Right ventricle myocardium superior (tissue), 1 donor: ENCODE data around the gene ATG5. TPM values are rescaled to one million over a fixed set of nuclear protein-coding genes. Genes with fewer than 3 reads are reported as not detected.
"Not testable (repeated sequence)": the region's sequence is repeated elsewhere in the genome, so short reads cannot be mapped to it uniquely, and the experiment has no call there.

Source experiments
- ATAC-seq: fragments of 200-7000 bp; cut with Tn5 transposase; one replicate; pipeline ENCODE4 v1.9.1; 2020; ENCODE audit warnings: mild to moderate bottlenecking; ENCODE audit not compliant: poor library complexity
- DNase-seq: peaks from one replicate; pipeline ENCODE4 v3.0.0-alpha.2; 2020
- intact Hi-C: fragments of 100-400 bp; cut with DNase I; formaldehyde crosslinking; loops from one replicate; pipeline ENCODE4 v1.11.2; 2022
- total RNA-seq: library from RNA; stranded (reverse); fragmentation: NEBNext Ultra II Directional; extraction: Animal tissue kit (Norgen Biotek cat#: 25700); gene quantifications from one replicate; pipeline ENCODE4 v1.2.1, GENCODE V29; 2021
- donor health status: DM: no; HTN: yes; CAD: no; lungs with severe emphysema.

ATG5 gene
- total RNA-seq, 1 donor from 2014 or later: 14.8 TPM

- intact Hi-C loops: no loop called here
- peak; percentile 47 for ATAC-seq
Observed at GRCh38 chr6:106168097-106168888, 157.3 kb downstream of the ATG5 start.

GRCh38 chr6:106167096-106167814 lies 158.3 kb downstream of the ATG5 start:
- intact Hi-C loops: no loop called here
- no peak for ATAC-seq
- DNase-seq: no peak

More at GRCh38 chr6:106168097-106168888, 157.3 kb downstream of the ATG5 start:
- no peak for DNase-seq

- DNase-seq (no peak), ATAC-seq (no peak)
- intact Hi-C loops: no loop called here
Observed at GRCh38 chr6:106165885-106166485, 159.6 kb downstream of the ATG5 start.

GRCh38 chr6:106163966-106164877 lies 161.3 kb downstream of the ATG5 start:
- intact Hi-C loops: no loop called here
- ATAC-seq: peak; percentile 79
- no peak for DNase-seq

DNA sequence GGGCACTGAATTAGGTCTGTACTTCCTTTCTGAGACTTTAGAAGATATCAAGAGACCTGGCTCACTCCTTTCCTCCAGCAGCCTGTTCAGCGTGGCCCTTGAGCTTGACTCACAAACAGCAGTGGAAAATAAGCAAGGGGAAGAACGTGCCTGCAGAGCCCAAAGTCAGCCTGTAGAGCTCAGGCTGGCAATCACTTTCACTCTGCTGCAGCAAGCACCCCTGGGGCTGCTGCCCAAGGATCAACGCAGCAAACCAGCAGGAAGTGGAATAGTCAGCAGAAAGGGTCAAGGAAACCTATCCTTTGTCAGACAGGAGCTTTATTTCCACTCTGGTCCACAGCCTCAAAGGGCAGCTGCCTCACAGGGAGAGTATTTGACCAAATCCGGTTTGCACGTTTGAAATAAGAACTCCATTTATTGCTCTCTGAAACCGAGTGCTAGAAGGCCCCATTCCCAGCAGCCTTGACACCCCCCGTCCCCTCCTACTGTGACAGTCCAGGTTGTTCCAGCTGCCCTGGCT lies 162.1 kb downstream of the ATG5 start:
- DNase-seq (no peak), ATAC-seq (peak; percentile 53)
- intact Hi-C loops: no loop called here

GRCh38 chr6:106162921-106163320 lies 162.6 kb downstream of the ATG5 start:
- intact Hi-C loops: no loop called here
- DNase-seq (no peak), ATAC-seq (no peak)

- ATAC-seq (no peak), DNase-seq (no peak)
- intact Hi-C loops: no loop called here
Observed at GRCh38 chr6:106161893-106162292, 163.7 kb downstream of the ATG5 start.

DNA sequence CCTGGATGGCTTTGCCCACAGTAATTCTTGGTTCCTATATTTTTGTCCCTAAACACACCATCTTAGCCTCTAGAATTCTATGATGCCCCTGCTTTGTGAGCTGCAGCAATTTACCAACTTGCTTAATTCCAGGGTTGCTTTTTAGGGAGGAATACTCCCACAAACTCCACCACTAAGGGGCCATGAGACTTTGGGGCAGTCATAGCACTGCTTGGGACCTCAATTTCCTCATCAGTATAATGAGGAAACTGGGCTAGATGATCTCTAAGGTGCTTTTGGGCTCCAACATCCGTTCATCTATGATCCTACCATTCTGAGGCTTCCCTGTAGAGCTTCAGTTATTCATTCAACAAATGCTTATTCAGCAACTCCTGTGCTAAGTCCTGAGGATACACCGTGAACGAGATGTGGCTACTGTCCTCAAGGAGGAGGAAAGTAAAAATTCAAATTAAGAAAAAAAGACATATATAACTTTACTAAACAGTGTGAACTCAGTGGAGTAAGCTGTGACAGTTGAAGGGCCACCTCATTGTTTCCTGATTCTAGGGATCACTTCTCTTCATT lies 164.2 kb downstream of the ATG5 start:
- no peak for ATAC-seq
- DNase-seq: no peak
- intact Hi-C loops: no loop called here

DNA sequence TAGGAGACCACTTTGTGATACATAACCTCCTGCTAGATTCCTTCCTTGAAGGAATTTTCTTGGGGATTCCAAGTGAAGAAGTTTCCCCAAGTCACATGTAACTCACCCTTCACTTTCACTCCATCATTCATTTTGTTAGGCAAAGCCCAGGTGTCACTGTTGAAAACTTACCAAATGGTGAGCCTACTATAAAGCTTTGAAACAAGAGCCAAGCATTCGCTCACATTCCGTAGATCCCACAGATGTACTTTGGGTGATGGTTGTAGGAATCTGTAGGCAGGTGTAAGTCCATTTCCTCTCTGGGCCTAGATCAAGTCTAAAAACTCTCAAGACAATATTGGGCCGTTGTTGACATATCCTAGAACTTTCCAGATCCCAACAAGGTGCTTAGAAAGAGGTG lies 165.4 kb downstream of the ATG5 start:
- ATAC-seq (no peak), DNase-seq (no peak)
- intact Hi-C loops: no loop called here

- DNase-seq (no peak), ATAC-seq (no peak)
- intact Hi-C loops: no loop called here
Observed at GRCh38 chr6:106159531-106159940, 166.0 kb downstream of the ATG5 start.

- intact Hi-C loops: no loop called here
- no peak for ATAC-seq
- DNase-seq: no peak
Observed at GRCh38 chr6:106158816-106159215, 166.7 kb downstream of the ATG5 start.

DNA sequence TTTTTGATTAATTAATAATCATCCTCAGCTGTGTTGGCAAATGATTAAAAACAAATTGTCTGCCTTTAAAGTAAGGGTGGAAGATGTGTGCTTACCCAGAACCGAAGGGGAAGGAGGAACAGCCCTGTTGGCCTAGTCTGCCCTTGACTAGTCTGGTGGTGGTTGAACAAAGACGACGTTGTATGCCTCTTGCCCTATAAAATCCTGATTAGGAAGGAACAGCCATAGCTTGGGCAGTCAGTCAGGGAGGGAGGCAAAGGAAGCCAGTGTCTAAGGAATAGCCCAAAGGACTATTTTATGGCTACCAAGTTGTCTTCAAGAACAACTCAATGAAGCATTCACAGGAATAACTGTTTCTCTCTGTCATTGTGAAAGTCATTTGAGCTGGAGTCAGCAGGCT lies 168.7 kb downstream of the ATG5 start:
- no peak for DNase-seq
- intact Hi-C loops: no loop called here
- no peak for ATAC-seq

- intact Hi-C loops: no loop called here
- no peak for DNase-seq
- no peak for ATAC-seq
Observed at GRCh38 chr6:106156413-106156812, 169.1 kb downstream of the ATG5 start.

DNA sequence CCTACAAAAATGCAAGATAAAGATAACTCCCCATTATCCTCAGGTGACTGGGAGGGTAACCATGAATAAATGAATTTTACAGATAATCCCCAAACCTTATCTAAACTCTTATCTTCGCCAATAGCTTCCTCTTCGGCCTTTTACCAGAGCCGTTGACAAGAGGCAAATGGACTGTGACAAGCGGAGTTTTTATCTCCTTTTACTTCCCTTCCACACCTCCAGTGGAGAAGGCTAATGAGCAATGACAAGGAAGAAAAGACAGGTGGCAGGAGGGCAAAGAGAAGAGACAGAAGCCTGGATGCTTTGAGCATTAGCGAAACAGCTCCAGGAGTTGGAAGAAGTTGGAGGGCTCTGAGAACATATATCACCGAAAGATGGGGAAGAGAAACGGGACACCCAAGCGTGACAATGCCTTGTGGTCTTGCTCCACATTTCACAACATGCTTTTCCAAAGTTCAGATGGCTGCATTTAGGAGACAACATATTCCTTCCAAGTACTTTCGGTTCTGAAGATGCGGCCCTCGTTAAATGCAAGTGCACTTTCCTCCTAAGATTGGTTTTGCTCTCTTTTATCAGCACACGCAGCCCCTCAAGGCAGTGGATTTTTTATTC lies 170.2 kb downstream of the ATG5 start:
- intact Hi-C loops: no loop called here
- ATAC-seq (no peak), DNase-seq (no peak)

- ATAC-seq (no peak), DNase-seq (no peak)
- intact Hi-C loops: no loop called here
Observed at GRCh38 chr6:106154326-106154725, 171.2 kb downstream of the ATG5 start.

DNA sequence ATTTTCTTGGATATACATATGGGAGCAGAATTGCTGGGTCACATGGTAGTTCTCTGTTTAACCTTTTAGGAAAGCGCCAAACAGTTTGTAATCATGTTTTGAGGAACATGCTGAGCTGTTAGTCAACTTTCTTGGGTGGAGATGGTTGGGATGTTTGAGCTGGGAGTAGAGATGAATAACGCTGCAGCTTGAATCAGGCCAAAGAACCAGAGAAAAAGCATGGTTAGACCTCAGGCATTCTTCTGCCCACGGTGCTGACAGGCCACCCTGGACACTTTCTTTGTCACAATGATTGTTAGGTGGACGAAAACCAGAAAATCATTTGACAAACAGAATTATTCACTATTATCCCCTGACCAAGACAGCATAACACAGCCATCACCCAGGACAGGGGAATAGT lies 172.6 kb downstream of the ATG5 start:
- no peak for DNase-seq
- intact Hi-C loops: no loop called here
- ATAC-seq: no peak

DNA sequence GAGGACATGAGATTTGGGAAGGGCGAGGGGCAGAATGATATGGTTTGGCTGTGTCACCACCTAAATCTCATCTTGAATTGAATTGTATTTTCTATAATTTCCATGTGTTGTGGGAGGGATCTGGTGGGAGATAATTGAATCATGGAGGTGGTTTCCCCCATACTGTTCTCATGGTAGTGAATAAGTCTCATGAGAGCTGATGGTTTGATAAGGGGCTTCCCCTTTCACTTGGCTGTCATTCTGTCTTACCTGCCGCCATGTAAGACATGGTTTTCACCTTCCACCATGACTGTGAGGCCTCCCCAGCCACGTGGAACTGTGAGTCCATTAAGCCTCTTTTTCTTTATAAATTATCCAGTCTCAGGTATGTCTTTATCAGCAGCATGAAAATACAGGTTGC lies 173.1 kb downstream of the ATG5 start:
- intact Hi-C loops, DNase-seq, ATAC-seq: not testable (repeated sequence)
